ENCODE measurements around the gene CRIP3.

Gene CRIP3

GRCh38 chr6:43287717-43288679 lies 20.6 kb downstream of the CRIP3 start:
- no peak for DNase-seq (ENCODE audit: low spot score)

GRCh38 chr6:43286980-43287716 lies 21.5 kb downstream of the CRIP3 start:
- no peak for DNase-seq (ENCODE audit: low spot score)

GRCh38 chr6:43286456-43286979 lies 22.1 kb downstream of the CRIP3 start:
- no peak for DNase-seq (ENCODE audit: low spot score)

- DNase-seq (ENCODE audit: low spot score) = no peak
Observed at GRCh38 chr6:43285832-43286231, 22.8 kb downstream of the CRIP3 start.

- DNase-seq (ENCODE audit: low spot score) = no peak
Observed at GRCh38 chr6:43284991-43285781, 23.4 kb downstream of the CRIP3 start.

- no peak for DNase-seq (ENCODE audit: low spot score)
Observed at GRCh38 chr6:43283905-43284304, 24.7 kb downstream of the CRIP3 start.

- no peak for DNase-seq (ENCODE audit: low spot score)
Observed at GRCh38 chr6:43283514-43283901, 25.1 kb downstream of the CRIP3 start.

- DNase-seq (ENCODE audit: low spot score) = no peak
Observed at GRCh38 chr6:43282636-43283513, 25.8 kb downstream of the CRIP3 start.

- DNase-seq (ENCODE audit: low spot score) = no peak
Observed at GRCh38 chr6:43282060-43282459, 26.6 kb downstream of the CRIP3 start.

- DNase-seq (ENCODE audit: low spot score) = no peak
Observed at GRCh38 chr6:43280234-43280633, 28.4 kb downstream of the CRIP3 start.

GRCh38 chr6:43278524-43279078 lies 30.0 kb downstream of the CRIP3 start:
- no peak for DNase-seq (ENCODE audit: low spot score)

GRCh38 chr6:43277643-43278523 lies 30.7 kb downstream of the CRIP3 start:
- DNase-seq (ENCODE audit: low spot score) = no peak

- DNase-seq (ENCODE audit: low spot score) = no peak
Observed at GRCh38 chr6:43277306-43277642, 31.4 kb downstream of the CRIP3 start.

GRCh38 chr6:43276577-43277305 lies 31.9 kb downstream of the CRIP3 start:
- no peak for DNase-seq (ENCODE audit: low spot score)

- DNase-seq (ENCODE audit: low spot score) = no peak
Observed at GRCh38 chr6:43275801-43276576, 32.6 kb downstream of the CRIP3 start.

- no peak for DNase-seq (ENCODE audit: low spot score)
Observed at GRCh38 chr6:43274916-43275597, 33.6 kb downstream of the CRIP3 start.

- DNase-seq (ENCODE audit: low spot score) = no peak
Observed at GRCh38 chr6:43274127-43274915, 34.3 kb downstream of the CRIP3 start.
